Lower lobe of right lung (tissue), 2 donors: ENCODE results near the gene JMY. TPM values are rescaled to one million over a fixed set of nuclear protein-coding genes. Genes with fewer than 3 reads are reported as not detected.

Experiments used
- ATAC-seq, 2 donors: fragments of 200-7000 bp; cut with Tn5 transposase; one replicate each; pipeline ENCODE4 v1.9.1; 2020 to 2022; ENCODE audit warnings: mild to moderate bottlenecking in 2 of 2, moderate library complexity in 2 of 2
- DNase-seq: peaks from one replicate; pipeline ENCODE4 v3.0.0-alpha.2; 2020
- H3K27ac ChIP-seq: fragments of 200-600 bp; one replicate; pipeline ENCODE4 v1.8.0; 2022
- H3K27me3 ChIP-seq: fragments of 200-600 bp; one replicate; pipeline ENCODE4 v1.8.0; 2022; ENCODE audit warnings: low read depth
- H3K36me3 ChIP-seq: fragments of 200-600 bp; one replicate; pipeline ENCODE4 v1.8.0; 2022; ENCODE audit warnings: mild to moderate bottlenecking
- H3K4me1 ChIP-seq: fragments of 200-600 bp; one replicate; pipeline ENCODE4 v1.8.0; 2022
- H3K4me3 ChIP-seq: fragments of 200-600 bp; one replicate; pipeline ENCODE4 v1.8.0; 2022; ENCODE audit warnings: mild to moderate bottlenecking
- H3K9me3 ChIP-seq: fragments of 200-600 bp; one replicate; pipeline ENCODE4 v1.8.0; 2022
- CTCF ChIP-seq: fragments of 200-600 bp; IDR thresholded peaks from one replicate; pipeline ENCODE4 v1.8.0; 2022; ENCODE audit warnings: antibody characterized with exemption, mild to moderate bottlenecking
- intact Hi-C: fragments of 100-400 bp; cut with DNase I; formaldehyde crosslinking; loops from one replicate; pipeline ENCODE4 v1.11.0; 2022
- total RNA-seq: library from RNA; stranded (reverse); fragmentation: NEBNext Ultra II Directional; extraction: Animal tissue kit (Norgen Biotek cat#: 25700); gene quantifications from one replicate; pipeline ENCODE4 v1.2.1, GENCODE V29; 2021
- donor health status: DM: no; HTN: yes; CAD: no; lungs with severe emphysema.

JMY gene
- total RNA-seq, 1 donor from 2014 or later, result 10.6 TPM

GRCh38 chr5:79259383-79259782 lies 23.5 kb downstream of the JMY start:
- Histone ChIP-seq H3K27ac (no peak overlapping the region), H3K9me3 (no peaks in the 10 kb centered on the region), H3K36me3 (no peaks in the 10 kb centered on the region), H3K4me1 (no peaks in the 10 kb centered on the region), H3K4me3 (no peak overlapping the region), H3K27me3 (no peaks in the 10 kb centered on the region)
- no peak for TF ChIP-seq CTCF
- intact Hi-C loops, result no loop called here
- ATAC-seq (peak in 1 of 2 donors; percentile 33), DNase-seq (no peak)

GRCh38 chr5:79259810-79260209 lies 23.9 kb downstream of the JMY start:
- Histone ChIP-seq H3K9me3 (no peaks in the 10 kb centered on the region), H3K36me3 (no peaks in the 10 kb centered on the region), H3K27me3 (no peaks in the 10 kb centered on the region), H3K4me1 (no peaks in the 10 kb centered on the region), H3K27ac (no peak overlapping the region), H3K4me3 (no peak overlapping the region)
- no peak for TF ChIP-seq CTCF
- peak in 1 of 2 donors; percentile 41 for ATAC-seq
- intact Hi-C loops, result no loop called here
- DNase-seq, result no peak

- DNase-seq (no peak), ATAC-seq (no peak)
- Histone ChIP-seq H3K36me3 (no peaks in the 10 kb centered on the region), H3K9me3 (no peaks in the 10 kb centered on the region), H3K4me1 (no peaks in the 10 kb centered on the region), H3K27ac (no peak overlapping the region), H3K27me3 (no peaks in the 10 kb centered on the region), H3K4me3 (no peak overlapping the region)
- no peak for TF ChIP-seq CTCF
- intact Hi-C loops, result no loop called here
These were observed 26.0 kb downstream of the JMY start for GRCh38 chr5:79261897-79262296.

- no peak for DNase-seq
- intact Hi-C loops, result no loop called here
- no peak overlapping the region for H3K27ac ChIP-seq
These were observed 27.4 kb downstream of the JMY start for GRCh38 chr5:79263290-79263689.

GRCh38 chr5:79267180-79267579 lies 31.2 kb downstream of the JMY start:
- no peak overlapping the region for H3K4me3 ChIP-seq
- DNase-seq (no peak), ATAC-seq (no peak)
- no peak overlapping the region for H3K27ac ChIP-seq
- no peaks in the 10 kb centered on the region for H3K9me3 ChIP-seq
- no peaks in the 10 kb centered on the region for H3K27me3 ChIP-seq
- intact Hi-C loops, result no loop called here
- TF ChIP-seq CTCF, result no peak
- no peaks in the 10 kb centered on the region for H3K4me1 ChIP-seq
- no peaks in the 10 kb centered on the region for H3K36me3 ChIP-seq

More at GRCh38 chr5:79263290-79263689, 27.4 kb downstream of the JMY start:
- Histone ChIP-seq H3K4me1 (no peaks in the 10 kb centered on the region), H3K4me3 (no peak overlapping the region), H3K36me3 (no peaks in the 10 kb centered on the region), H3K27me3 (no peaks in the 10 kb centered on the region), H3K9me3 (no peaks in the 10 kb centered on the region)
- no peak for ATAC-seq
- no peak for TF ChIP-seq CTCF

GRCh38 chr5:79269733-79270166 lies 33.8 kb downstream of the JMY start:
- ATAC-seq (no peak), DNase-seq (no peak)
- intact Hi-C loops, result no loop called here
- no peaks in the 10 kb centered on the region for H3K9me3 ChIP-seq
- no peaks in the 10 kb centered on the region for H3K4me1 ChIP-seq
- no peak for TF ChIP-seq CTCF
- H3K27ac ChIP-seq, result no peak overlapping the region
- no peaks in the 10 kb centered on the region for H3K27me3 ChIP-seq
- no peaks in the 10 kb centered on the region for H3K36me3 ChIP-seq
- H3K4me3 ChIP-seq, result no peak overlapping the region
